Upper lobe of right lung (tissue), 1 donor: ENCODE data around the gene NCLN. TPM values are rescaled to one million over a fixed set of nuclear protein-coding genes. Genes with fewer than 3 reads are reported as not detected.

Experiments
- ATAC-seq: fragments of 200-7000 bp; cut with Tn5 transposase; one replicate; pipeline ENCODE4 v1.9.1; 2020; ENCODE audit warnings: mild to moderate bottlenecking, moderate library complexity
- DNase-seq: peaks from one replicate; pipeline ENCODE4 v3.0.0-alpha.2; 2020
- H3K27ac ChIP-seq: fragments of 200-600 bp; one replicate; pipeline ENCODE4 v1.8.0; 2022
- H3K27me3 ChIP-seq: fragments of 200-600 bp; one replicate; pipeline ENCODE4 v1.8.0; 2022; ENCODE audit warnings: mild to moderate bottlenecking
- H3K36me3 ChIP-seq: fragments of 200-600 bp; one replicate; pipeline ENCODE4 v1.8.0; 2022
- H3K4me1 ChIP-seq: fragments of 200-600 bp; one replicate; pipeline ENCODE4 v1.8.0; 2022
- H3K4me3 ChIP-seq: fragments of 200-600 bp; one replicate; pipeline ENCODE4 v1.8.0; 2022; ENCODE audit warnings: mild to moderate bottlenecking
- H3K9me3 ChIP-seq: fragments of 200-600 bp; one replicate; pipeline ENCODE4 v1.8.0; 2022
- intact Hi-C: fragments of 100-400 bp; cut with DNase I; formaldehyde crosslinking; loops from one replicate; pipeline ENCODE4 v1.11.0; 2022
- total RNA-seq: library from RNA; stranded (reverse); fragmentation: NEBNext Ultra II Directional; extraction: Animal tissue kit (Norgen Biotek cat#: 25700); gene quantifications from one replicate; pipeline ENCODE4 v1.2.1, GENCODE V29; 2021
- TF ChIP-seq, protein P1 (sequence below): fragments of 200-600 bp; IDR thresholded peaks from one replicate; pipeline ENCODE4 v1.8.0; 2022; ENCODE audit warnings: antibody characterized with exemption
- donor health status: DM: no; HTN: yes; CAD: no; lungs with severe emphysema.

Gene NCLN
- total RNA-seq, 1 donor from 2014 or later, result 71.4 TPM

DNA sequence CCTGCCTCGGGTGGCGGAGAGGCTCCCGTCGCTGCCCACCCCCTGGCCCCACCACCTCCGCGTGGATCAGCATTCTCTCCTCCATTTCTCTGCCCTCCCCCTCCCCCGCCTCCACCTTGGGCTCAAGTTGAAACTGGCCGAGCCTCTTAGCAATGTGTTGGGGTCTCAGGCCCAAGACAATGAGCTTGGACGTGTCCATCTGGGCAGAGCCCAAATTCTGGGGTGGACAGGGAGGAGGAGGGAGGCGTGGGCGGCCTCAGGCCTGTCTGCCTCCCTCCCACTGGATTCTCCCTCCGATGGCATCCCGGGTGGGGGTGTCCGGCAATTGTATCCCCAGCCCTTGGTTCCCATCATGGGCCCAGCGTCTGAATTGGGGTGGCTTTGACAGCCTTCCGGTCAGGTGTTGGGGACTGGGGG is 40.0 kb downstream of the NCLN start:
- no peaks in the 10 kb centered on the region for H3K9me3 ChIP-seq
- H3K27me3 ChIP-seq, result peaks cover 68% of the 10 kb centered on the region
- no peak overlapping the region for H3K4me3 ChIP-seq
- no peak for DNase-seq
- no peaks in the 10 kb centered on the region for H3K4me1 ChIP-seq
- no peak for ATAC-seq
- no peaks in the 10 kb centered on the region for H3K36me3 ChIP-seq
- TF ChIP-seq, protein P1, sequence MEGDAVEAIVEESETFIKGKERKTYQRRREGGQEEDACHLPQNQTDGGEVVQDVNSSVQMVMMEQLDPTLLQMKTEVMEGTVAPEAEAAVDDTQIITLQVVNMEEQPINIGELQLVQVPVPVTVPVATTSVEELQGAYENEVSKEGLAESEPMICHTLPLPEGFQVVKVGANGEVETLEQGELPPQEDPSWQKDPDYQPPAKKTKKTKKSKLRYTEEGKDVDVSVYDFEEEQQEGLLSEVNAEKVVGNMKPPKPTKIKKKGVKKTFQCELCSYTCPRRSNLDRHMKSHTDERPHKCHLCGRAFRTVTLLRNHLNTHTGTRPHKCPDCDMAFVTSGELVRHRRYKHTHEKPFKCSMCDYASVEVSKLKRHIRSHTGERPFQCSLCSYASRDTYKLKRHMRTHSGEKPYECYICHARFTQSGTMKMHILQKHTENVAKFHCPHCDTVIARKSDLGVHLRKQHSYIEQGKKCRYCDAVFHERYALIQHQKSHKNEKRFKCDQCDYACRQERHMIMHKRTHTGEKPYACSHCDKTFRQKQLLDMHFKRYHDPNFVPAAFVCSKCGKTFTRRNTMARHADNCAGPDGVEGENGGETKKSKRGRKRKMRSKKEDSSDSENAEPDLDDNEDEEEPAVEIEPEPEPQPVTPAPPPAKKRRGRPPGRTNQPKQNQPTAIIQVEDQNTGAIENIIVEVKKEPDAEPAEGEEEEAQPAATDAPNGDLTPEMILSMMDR, result no peak
- intact Hi-C loops, result no loop called here
- no peak overlapping the region for H3K27ac ChIP-seq

DNA sequence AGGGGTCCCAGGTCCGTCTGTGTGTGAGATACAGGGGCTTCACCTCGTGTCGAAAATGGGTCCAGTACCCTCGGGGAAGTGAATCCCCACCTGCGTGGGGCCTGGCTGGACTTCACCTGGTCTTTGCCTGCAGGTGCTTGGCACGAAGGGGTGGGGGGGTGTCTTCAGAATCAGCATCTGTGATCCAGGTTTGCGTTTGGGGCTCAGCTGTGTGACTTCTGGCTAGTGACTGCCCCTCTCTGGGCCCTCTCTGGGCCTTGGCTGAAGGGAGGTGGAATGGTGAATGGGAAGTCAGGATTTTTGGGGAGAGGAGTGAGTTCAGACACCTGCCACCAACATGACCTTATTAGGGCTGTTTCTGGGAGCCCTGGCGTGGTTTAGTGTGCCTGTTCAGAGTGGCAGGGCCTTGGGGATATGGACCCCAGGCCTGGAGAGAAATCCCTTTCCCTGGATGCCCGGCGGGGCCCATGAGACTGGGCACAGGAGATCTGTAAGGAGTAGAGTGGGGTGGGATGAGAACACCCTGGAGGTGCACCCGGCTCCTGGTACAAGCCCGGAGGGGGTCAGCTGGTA is 41.4 kb downstream of the NCLN start:
- no peak for ATAC-seq
- H3K36me3 ChIP-seq, result no peaks in the 10 kb centered on the region
- intact Hi-C loops, result no loop called here
- no peak overlapping the region for H3K27ac ChIP-seq
- TF ChIP-seq, protein P1, result no peak
- H3K4me1 ChIP-seq, result no peaks in the 10 kb centered on the region
- peaks cover 56% of the 10 kb centered on the region for H3K27me3 ChIP-seq
- DNase-seq, result no peak
- no peak overlapping the region for H3K4me3 ChIP-seq
- no peaks in the 10 kb centered on the region for H3K9me3 ChIP-seq

DNA sequence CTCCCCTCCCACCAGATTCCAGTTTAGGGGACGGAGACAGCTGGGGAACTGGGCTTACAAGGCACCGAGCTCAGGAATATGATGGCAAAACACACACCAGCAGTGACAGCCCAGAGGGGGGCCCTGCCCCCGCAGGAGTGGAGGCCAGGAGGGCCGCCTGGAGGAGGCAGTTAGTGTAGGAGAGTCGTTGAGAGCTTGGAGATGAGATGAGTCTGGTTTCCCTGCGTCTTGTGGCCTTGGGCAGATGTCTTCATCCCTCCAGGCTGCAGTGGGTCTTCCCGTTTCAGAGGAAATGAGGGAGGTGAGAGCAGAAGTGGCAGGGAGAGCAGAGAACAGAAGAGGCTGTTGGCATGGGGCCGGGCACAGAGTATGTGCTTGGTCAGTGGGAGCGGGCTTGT is 43.6 kb downstream of the NCLN start:
- Histone ChIP-seq H3K4me1 (no peaks in the 10 kb centered on the region), H3K27ac (no peak overlapping the region), H3K4me3 (no peak overlapping the region), H3K36me3 (no peaks in the 10 kb centered on the region), H3K9me3 (no peaks in the 10 kb centered on the region), H3K27me3 (peaks cover 37% of the 10 kb centered on the region)
- intact Hi-C loops, result no loop called here
- DNase-seq, result no peak
- TF ChIP-seq, protein P1, result no peak
- ATAC-seq, result no peak

DNA sequence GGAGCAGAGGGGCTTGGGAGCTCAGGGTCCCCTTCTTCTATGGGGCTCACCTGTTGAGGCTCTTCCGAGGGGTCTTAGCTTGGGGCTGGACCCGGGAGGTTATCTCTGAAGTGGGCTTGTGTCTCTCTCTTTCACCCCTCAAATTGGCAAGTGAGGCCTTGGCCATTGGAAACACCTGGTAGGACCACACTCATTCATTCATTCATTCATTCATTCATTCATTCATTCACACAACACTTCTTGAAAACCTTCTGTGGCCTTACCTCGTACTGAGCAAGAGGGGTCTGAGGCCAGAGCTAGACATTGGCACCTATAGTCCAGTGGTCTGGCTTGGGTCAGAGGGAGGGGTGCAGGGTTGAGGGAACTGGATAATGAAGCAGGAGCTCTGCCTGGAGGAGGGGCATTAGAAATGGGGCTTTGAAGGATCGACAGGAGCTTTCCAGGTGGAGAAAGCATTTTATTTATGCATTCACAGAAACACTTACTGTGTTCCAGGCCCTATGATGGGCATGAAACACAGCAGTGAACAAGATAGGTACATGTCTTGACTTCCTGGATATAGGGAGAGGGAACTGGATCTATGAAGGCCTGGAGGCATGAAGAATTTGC is 44.3 kb downstream of the NCLN start:
- H3K36me3 ChIP-seq, result no peaks in the 10 kb centered on the region
- H3K4me3 ChIP-seq, result no peak overlapping the region
- H3K27me3 ChIP-seq, result peaks cover 34% of the 10 kb centered on the region
- ATAC-seq, result no peak
- H3K4me1 ChIP-seq, result no peaks in the 10 kb centered on the region
- H3K9me3 ChIP-seq, result no peaks in the 10 kb centered on the region
- TF ChIP-seq, protein P1, result no peak
- intact Hi-C loops, result no loop called here
- no peak for DNase-seq
- H3K27ac ChIP-seq, result no peak overlapping the region

- no peaks in the 10 kb centered on the region for H3K9me3 ChIP-seq
- H3K4me3 ChIP-seq, result no peak overlapping the region
- H3K27me3 ChIP-seq, result peaks cover 25% of the 10 kb centered on the region
- H3K36me3 ChIP-seq, result no peaks in the 10 kb centered on the region
- DNase-seq (no peak), ATAC-seq (no peak)
- TF ChIP-seq, protein P1, result no peak
- intact Hi-C loops, result no loop called here
- H3K27ac ChIP-seq, result no peak overlapping the region
- H3K4me1 ChIP-seq, result no peaks in the 10 kb centered on the region
Observed at GRCh38 chr19:3231288-3231687, 45.6 kb downstream of the NCLN start.
